GM19193 (cell line): ENCODE measurements around the gene BRME1.

Source experiments
- POLR2A ChIP-seq: IDR thresholded peaks from 4 replicates; pipeline ENCODE4 v1.6.1; 2011; ENCODE audit not compliant: insufficient read depth, insufficient read length; ENCODE audit errors: extremely low read depth

Gene BRME1

DNA sequence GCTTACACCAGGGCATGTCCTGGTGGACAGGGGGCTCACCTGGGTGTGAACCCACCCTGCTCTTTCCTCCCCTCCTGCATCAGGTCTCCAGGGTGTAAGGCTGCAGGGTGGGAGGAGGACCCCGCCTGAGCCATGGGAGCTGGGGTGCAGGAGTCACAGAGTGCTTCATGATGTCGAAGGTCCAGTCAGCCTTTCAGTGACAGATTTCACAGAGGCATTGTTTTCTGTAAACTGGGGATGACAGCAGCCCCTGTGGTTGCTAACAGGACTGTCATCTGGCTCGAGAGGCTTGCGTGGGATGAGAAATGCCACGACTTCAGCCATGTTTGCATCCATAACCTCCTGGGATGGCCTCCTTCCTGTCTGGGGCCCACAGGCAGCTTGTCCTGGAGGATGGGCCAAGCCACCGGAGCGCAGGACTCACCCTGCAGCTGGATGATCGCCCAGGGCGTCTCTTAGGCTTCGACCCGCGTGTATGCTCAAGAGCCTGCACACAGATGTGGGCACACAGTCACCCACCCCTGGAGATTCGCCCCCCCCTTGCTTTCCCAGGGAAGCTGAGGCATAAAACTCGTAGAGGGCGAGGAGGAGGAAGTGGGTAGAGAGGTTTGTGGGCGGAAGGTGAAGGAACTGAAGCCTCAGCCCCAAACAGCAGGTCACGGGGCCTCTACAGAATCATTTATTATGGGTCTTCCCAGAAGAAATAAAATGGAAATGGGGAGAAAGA is 24.1 kb downstream of the BRME1 start:
- TF ChIP-seq POLR2A = no peak

DNA sequence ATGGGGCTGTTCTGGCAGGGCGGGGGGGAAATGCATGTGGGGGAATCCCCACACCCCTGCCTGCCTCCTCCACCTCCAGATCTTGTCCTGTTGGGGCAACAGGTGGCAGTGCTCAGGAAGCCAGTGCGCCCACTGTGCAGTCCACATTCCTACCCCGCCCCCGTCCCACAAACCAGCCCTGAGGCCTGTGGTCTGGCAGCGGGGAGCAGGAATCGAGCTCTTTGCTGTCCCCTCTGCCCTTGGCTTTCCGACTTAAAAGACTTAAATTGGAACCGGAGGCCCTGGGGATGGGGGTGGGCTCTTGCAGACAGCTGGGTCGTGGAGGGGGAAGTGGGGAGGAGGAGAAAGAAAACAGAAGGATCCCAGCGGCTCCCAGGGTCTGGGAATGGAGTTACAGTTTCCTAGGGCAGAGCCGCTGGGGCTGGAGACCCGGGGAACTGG is 24.6 kb downstream of the BRME1 start:
- no peak for TF ChIP-seq POLR2A

DNA sequence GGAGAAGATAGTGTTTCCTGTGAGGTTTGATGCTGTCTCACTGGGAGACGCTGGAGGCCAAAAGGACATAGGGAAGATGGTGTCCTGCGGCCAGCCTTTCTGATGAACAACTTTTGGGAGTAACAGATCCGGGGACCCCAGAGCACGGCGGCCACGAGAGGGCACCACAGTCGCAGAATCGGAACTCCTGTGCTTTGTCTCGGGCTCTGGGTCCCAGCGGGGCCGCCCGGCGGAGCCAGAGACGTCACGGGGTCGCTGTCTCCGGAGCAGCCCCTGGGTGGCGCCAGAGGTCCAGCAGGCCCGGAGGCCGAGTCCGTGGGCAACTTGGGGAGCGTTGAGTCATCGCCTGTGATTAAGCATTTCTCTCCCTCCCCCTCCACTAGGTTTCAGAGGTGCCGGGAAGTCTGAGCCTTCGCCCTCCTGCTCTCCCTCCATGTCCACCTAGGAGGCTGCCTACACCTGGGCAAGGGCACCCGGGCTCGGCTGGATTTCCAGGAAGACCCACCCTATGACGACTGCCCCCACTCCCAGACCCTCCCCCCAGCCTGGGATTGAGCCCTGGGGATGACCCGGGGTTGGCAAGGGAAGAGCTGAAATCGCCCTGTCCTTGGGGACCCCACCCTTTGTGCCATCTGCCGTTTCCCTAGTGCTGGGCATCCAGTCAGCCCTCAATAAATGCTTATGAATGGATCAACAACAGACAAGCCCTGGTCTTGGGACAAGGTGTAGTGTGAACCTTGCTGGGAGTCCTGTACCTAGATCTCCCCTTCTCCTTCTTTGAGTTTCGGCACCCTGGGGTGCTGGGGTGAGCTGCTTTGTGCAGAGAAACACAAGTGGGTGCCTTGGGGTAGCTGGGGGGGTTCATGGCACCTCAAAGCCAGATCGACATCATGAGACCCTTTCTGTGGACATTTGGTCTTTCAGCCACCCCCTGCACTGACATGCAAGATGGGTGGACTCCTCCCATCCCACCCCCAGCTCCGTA is 25.6 kb downstream of the BRME1 start:
- peak; percentile 34 for TF ChIP-seq POLR2A

DNA sequence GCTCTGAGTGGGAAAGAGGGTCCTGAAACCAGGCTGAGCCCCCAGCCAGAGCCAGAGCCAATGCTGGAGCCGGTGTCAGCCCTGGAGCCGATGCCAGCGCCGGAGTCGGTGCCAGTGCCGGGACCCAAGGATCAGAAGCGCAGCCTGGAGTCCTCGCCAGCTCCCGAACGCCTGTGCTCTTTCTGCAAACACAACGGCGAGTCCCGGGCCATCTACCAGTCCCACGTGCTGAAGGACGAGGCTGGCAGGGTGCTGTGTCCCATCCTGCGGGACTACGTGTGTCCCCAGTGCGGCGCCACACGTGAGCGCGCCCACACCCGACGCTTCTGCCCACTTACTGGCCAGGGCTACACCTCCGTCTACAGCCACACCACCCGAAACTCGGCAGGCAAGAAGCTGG is 28.6 kb downstream of the BRME1 start:
- TF ChIP-seq POLR2A = no peak

DNA sequence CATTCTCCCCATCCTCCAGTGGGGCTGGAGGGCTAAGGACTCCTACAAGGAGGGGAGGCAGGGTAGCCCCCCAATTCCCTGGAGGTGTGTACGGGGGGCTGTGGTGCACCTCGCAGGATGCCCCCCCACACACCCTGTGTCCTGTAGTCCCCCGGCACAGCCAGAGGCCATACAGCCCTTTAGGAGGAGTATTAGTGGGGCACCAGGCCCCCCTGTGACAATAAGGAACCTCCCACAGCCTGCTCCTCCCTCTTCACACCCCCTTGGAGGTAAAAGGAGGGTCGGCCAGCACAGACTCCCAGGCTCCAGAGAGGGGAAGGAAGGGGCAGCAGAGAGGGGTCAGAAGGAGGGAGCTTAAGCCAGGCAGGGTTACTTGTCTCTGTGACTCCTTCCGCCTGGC is 29.1 kb downstream of the BRME1 start, which contains the start of gene NANOS3:
TSS of gene NANOS3 (plus strand) at position 301 of the 400 bp plus-strand sequence. CDS start 115 bp downstream, outside the sequence.
- TF ChIP-seq POLR2A = no peak

DNA sequence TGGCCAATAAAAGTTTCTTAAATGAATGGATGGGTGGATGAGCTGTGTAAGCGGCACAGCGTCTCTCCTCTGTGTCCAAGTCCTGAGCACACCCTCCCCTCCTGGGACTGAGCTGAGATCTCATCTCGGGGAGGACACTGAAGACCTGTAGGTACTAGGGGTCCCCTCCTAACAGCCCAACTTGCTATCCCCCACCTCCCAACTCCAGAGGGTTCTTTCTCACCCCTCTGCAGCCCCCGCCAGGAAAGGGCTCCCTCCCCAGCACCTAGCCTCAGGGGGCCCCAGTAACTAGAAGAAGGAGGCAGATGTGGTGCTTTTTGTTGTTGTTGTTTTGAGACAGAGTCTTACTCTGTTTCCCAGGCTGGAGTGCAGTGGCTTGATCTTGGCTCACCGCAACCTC is 30.1 kb downstream of the BRME1 start:
- no peak for TF ChIP-seq POLR2A

DNA sequence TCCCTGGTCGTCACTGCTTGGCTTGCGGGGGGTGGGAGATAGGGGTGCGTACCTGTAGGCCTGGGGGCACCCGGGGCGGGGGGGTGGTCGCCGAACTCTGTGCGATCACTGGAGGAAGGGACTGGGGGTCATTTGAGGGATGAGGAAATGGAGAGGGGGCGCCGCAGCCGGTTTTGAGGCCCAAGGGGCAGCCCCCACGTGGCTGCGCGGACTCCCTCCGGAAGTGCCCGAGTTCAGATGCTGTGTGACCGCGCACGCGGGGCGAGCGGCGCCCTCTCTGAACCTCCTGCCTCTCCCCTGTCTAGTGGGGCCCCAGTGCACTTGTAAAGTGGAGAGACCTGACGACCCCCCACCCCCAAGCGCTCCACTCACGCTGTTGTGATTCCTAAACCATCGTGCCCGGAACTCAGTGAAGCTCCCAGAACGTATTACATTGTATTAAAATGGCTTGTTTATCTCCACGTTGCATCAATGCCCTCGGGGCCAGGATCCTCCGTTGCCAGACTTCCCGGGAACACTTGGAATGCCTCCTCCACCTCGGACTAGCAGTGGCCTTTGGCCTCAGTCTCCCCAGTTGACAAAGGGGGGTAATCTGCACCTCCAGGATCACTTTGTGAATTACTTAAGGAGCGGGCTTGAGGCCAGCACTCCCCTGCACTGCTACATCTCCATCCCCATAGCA is 31.9 kb downstream of the BRME1 start:
- TF ChIP-seq POLR2A = no peak

DNA sequence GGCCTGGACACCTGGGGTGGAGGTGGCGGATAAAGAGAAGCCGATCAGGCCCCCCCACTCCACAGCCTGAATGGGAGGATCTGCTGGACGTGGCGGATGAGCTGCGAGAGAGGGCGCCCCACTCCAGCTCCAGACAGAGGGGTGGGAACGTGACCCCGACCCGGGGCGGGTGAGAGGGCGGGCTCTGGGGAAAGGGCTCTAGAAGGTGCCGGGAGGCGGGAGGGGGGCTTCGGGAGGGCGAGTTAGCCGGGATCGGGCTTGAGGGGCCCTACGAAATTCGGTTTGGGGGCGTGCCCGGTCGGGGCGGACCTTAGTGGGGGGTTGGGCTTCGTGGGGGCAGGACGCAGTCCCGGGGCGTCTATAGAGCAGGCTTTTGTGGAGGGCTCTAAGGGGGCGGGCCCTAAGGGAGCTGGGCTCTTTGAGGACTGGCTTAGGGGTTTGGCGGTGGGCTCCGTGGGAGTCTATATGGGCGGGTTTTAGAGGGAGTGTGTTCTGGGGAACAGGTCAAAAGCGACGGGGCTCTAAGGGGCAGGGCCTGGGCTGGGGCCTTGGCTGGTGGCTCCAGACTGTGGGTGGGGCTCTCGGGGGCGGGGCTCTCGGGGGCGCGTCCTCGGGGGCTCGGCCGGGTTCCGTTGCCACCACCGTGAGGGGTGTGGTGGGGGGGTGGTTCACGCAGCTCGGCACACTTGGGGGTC is 33.1 kb downstream of the BRME1 start:
- no peak for TF ChIP-seq POLR2A

DNA sequence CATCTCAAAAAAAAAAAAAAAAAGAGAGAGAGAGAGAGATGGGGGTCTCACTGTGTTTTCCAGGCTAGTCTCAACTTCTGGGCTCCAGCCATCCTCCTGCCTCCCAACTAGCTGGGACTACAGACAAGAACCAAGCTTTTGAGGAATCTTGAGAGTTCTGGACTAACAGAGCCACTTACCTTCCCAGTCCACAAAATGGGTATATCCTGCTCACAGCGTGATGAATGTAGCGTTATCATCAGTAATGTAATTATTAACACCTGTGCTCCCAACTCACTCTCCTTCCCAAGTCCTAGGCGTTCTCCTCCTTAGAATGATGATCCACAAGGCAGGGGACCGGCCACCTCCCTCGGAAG is 33.6 kb downstream of the BRME1 start:
- no peak for TF ChIP-seq POLR2A

DNA sequence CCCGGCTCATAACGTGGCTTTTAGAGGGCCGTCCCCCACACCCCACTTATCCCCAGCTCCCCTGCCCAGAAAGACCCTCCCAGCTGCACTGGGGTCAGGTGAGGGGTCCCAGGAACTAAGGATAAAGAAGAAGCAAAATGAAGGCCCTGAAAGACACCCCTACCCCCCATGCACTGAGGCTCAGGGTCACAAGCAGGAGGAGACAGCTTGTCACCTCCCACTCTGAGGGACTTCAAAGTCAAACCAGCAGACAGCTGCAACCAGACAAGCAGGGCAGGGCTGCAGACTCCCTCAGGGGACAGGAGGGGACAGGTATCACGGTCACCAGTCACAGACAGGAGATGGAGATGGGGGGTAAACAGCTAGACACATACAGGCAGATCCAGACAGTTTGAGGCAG is 35.0 kb downstream of the BRME1 start:
- no peak for TF ChIP-seq POLR2A

DNA sequence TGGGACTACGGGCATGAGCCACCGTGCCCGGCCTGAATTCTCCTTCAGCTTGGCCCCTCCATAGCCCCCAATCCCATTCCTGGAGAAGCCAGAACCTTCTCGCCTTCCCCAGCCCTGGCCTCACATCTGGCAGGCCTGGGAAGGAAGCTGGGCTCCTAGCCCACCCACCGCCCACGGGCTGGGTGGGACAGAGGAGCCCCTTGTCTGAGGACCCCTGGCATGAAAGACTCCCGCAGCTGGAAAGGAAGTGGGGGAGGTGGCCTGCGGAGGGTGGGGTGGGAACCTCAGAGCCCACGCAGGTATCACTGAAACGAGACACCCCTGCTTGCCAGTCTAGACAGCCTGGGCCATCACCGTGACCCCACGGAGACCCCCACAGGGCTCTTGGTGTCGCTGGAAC is 36.6 kb downstream of the BRME1 start:
- no peak for TF ChIP-seq POLR2A

DNA sequence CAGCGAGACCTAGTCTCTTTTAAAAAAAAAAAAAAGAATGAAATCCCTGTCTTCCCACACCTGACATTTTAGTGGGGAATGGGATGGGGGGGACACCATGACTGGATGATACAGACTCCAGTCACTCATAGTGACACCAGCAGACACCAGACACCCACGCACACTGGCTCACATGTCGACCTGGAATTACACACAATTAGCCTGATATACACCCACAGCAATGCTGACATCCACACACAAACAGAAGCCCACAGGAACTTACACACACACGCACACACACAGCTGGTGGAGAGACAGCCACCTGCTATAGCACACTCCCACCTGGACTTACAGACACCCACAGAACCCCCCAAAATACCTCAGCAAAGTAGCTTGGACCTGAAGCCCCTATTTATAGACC is 37.3 kb downstream of the BRME1 start:
- no peak for TF ChIP-seq POLR2A

DNA sequence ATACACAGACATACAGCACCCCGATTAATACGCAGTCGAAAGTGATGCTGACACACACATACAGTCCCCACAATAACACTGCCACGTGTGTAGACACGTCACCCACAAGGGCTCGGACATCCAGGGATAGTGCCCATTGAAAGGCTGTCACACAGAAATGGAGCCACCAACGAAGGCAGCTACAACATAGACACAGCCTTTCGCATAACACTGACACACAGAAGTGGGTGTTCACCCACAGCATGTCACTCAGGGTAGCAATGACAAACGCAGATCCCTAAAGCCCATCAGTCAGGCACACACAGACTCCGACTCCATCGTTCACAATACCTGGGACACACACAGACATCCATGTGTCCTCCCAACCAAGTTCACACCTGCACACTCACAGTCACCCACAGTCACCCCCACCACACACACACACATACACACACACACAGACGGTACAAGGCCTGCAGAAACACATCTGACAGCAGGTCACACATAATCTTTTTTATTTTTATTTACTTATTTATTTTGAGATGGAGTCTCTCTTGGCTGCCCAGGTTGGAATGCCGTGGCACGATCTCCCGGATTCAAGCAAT is 39.4 kb downstream of the BRME1 start:
- no peak for TF ChIP-seq POLR2A
